Fibroblast of skin of left quadriceps (primary cell): Measurements from ENCODE around the gene RAB30.
A peak's percentile ranks its signal among the peaks of the same experiment; 100 is the strongest.
"Not testable (repeated sequence)": the region's sequence is repeated elsewhere in the genome, so short reads cannot be mapped to it uniquely, and the experiment has no call there.

Experiments used
- DNase-seq, 2 experiments: peaks; one replicate each; pipeline ENCODE4 v3.0.0-alpha.2; 2013; ENCODE audit warnings: low read depth in 2 of 2

The RAB30 gene

GRCh38 chr11:82986446-82986845 lies 85.3 kb downstream of the RAB30 start:
- no peak for DNase-seq

- no peak for DNase-seq
Observed at GRCh38 chr11:82981852-82982251, 89.8 kb downstream of the RAB30 start.

- DNase-seq: no peak
Observed at GRCh38 chr11:82980947-82981346, 90.8 kb downstream of the RAB30 start.

- peak; percentile 73 to 77 for DNase-seq
Observed at GRCh38 chr11:82980292-82980691, 91.4 kb downstream of the RAB30 start.

GRCh38 chr11:82979824-82980223 lies 91.9 kb downstream of the RAB30 start:
- DNase-seq: no peak

- DNase-seq: peak; percentile 65 to 67
Observed at GRCh38 chr11:82978422-82979099, 93.1 kb downstream of the RAB30 start.

GRCh38 chr11:82976786-82977185 lies 94.9 kb downstream of the RAB30 start:
- no peak for DNase-seq

- no peak for DNase-seq
Observed at GRCh38 chr11:82975882-82976281, 95.8 kb downstream of the RAB30 start.

- DNase-seq: no peak
Observed at GRCh38 chr11:82974851-82975250, 96.8 kb downstream of the RAB30 start.

- DNase-seq: no peak
Observed at GRCh38 chr11:82974135-82974534, 97.6 kb downstream of the RAB30 start.

- no peak for DNase-seq
Observed at GRCh38 chr11:82972103-82972502, 99.6 kb downstream of the RAB30 start.

GRCh38 chr11:82971519-82971946 lies 100.2 kb downstream of the RAB30 start:
- DNase-seq: not testable (repeated sequence)

- not testable (repeated sequence) for DNase-seq
Observed at GRCh38 chr11:82970507-82971083, 101.1 kb downstream of the RAB30 start.

- no peak for DNase-seq
Observed at GRCh38 chr11:82969811-82970210, 101.9 kb downstream of the RAB30 start.

- no peak for DNase-seq
Observed at GRCh38 chr11:82967381-82967780, 104.3 kb downstream of the RAB30 start.

GRCh38 chr11:82962021-82962420 lies 109.7 kb downstream of the RAB30 start:
- not testable (repeated sequence) for DNase-seq

GRCh38 chr11:82960779-82961143 lies 110.9 kb downstream of the RAB30 start:
- DNase-seq: no peak

GRCh38 chr11:82959987-82960778 lies 111.5 kb downstream of the RAB30 start:
- DNase-seq: no peak

GRCh38 chr11:82955736-82956453 lies 115.8 kb downstream of the RAB30 start:
- not testable (repeated sequence) for DNase-seq

GRCh38 chr11:82950502-82950901 lies 121.2 kb downstream of the RAB30 start:
- not testable (repeated sequence) for DNase-seq

- DNase-seq: no peak
Observed at GRCh38 chr11:82949352-82949751, 122.3 kb downstream of the RAB30 start.

GRCh38 chr11:82945682-82946081 lies 126.0 kb downstream of the RAB30 start:
- DNase-seq: no peak
